Progenitor cell of endocrine pancreas (in vitro differentiated cells): ENCODE data around the gene RPH3AL. TPM values are rescaled to one million over a fixed set of nuclear protein-coding genes. Genes with fewer than 3 reads are reported as not detected.
"Not testable (repeated sequence)": the region's sequence is repeated elsewhere in the genome, so short reads cannot be mapped to it uniquely, and the experiment has no call there.

Source experiments
- DNase-seq: peaks from one replicate; pipeline ENCODE4 v3.0.0; 2021; ENCODE audit warnings: low spot score; ENCODE audit not compliant: unreplicated experiment
- H3K27ac Mint-ChIP-seq: 2 replicates; pipeline ENCODE4 v1.8.0; 2021; ENCODE audit warnings: mild to moderate bottlenecking, moderate library complexity, mixed read lengths
- H3K27me3 Mint-ChIP-seq: 2 replicates; pipeline ENCODE4 v1.8.0; 2021; ENCODE audit warnings: mixed read lengths
- H3K36me3 Mint-ChIP-seq: 2 replicates; pipeline ENCODE4 v1.8.0; 2022; ENCODE audit warnings: mixed read lengths; ENCODE audit not compliant: insufficient read depth
- H3K4me1 Mint-ChIP-seq: 2 replicates; pipeline ENCODE4 v1.8.0; 2021; ENCODE audit warnings: low read depth, mixed read lengths
- H3K4me3 Mint-ChIP-seq: 2 replicates; pipeline ENCODE4 v1.8.0; 2021; ENCODE audit warnings: low read depth, mild to moderate bottlenecking, moderate library complexity, mixed read lengths
- H3K9me3 Mint-ChIP-seq: 2 replicates; pipeline ENCODE4 v1.8.0; 2021; ENCODE audit warnings: low read depth, mixed read lengths
- CTCF ChIP-seq: fragments of 200-600 bp; sonication (generic); IDR thresholded peaks from one replicate; pipeline ENCODE4 v1.5.0; 2021; ENCODE audit warnings: antibody characterized with exemption, mild to moderate bottlenecking; ENCODE audit not compliant: unreplicated experiment
- total RNA-seq: library from RNA; stranded (reverse); gene quantifications from 2 replicates; pipeline ENCODE4 v1.2.1, GENCODE V29; 2021

RPH3AL gene
- total RNA-seq, 1 donor from 2014 or later, result 47.6 TPM

- H3K4me3 Mint-ChIP-seq, result no peak overlapping the region
- peaks cover 18% of the 10 kb centered on the region for H3K36me3 Mint-ChIP-seq
- H3K27ac Mint-ChIP-seq, result no peak overlapping the region
- no peak for DNase-seq
- TF ChIP-seq CTCF, result no peak
- H3K4me1 Mint-ChIP-seq, result no peaks in the 10 kb centered on the region
- H3K9me3 Mint-ChIP-seq, result peaks cover 9% of the 10 kb centered on the region
- H3K27me3 Mint-ChIP-seq, result no peaks in the 10 kb centered on the region
Measured at GRCh38 chr17:208429-208828, 144.2 kb downstream of the RPH3AL start.

GRCh38 chr17:207775-208174 lies 144.8 kb downstream of the RPH3AL start:
- Mint-ChIP-seq H3K36me3 (peaks cover 18% of the 10 kb centered on the region), H3K9me3 (peaks cover 9% of the 10 kb centered on the region), H3K4me1 (no peaks in the 10 kb centered on the region), H3K4me3 (no peak overlapping the region), H3K27ac (no peak overlapping the region), H3K27me3 (no peaks in the 10 kb centered on the region)
- no peak for DNase-seq
- TF ChIP-seq CTCF, result no peak

GRCh38 chr17:206941-207560 lies 145.6 kb downstream of the RPH3AL start:
- H3K9me3 Mint-ChIP-seq, result peaks cover 9% of the 10 kb centered on the region
- peaks cover 3% of the 10 kb centered on the region for H3K27me3 Mint-ChIP-seq
- TF ChIP-seq CTCF, result no peak
- peaks cover 15% of the 10 kb centered on the region for H3K36me3 Mint-ChIP-seq
- no peak for DNase-seq
- H3K4me3 Mint-ChIP-seq, result no peak overlapping the region
- H3K27ac Mint-ChIP-seq, result peak overlapping the region; percentile 49
- no peaks in the 10 kb centered on the region for H3K4me1 Mint-ChIP-seq

GRCh38 chr17:206484-206883 lies 146.1 kb downstream of the RPH3AL start:
- H3K4me1 Mint-ChIP-seq, H3K9me3 Mint-ChIP-seq, DNase-seq, H3K27ac Mint-ChIP-seq, H3K27me3 Mint-ChIP-seq, H3K4me3 Mint-ChIP-seq: not testable (repeated sequence)
- peaks cover 12% of the 10 kb centered on the region for H3K36me3 Mint-ChIP-seq

- H3K27ac Mint-ChIP-seq, result no peak overlapping the region
- peaks cover 12% of the 10 kb centered on the region for H3K36me3 Mint-ChIP-seq
- H3K4me1 Mint-ChIP-seq, result no peaks in the 10 kb centered on the region
- H3K9me3 Mint-ChIP-seq, result peaks cover 9% of the 10 kb centered on the region
- DNase-seq, result no peak
- no peak for TF ChIP-seq CTCF
- peaks cover 5% of the 10 kb centered on the region for H3K27me3 Mint-ChIP-seq
- no peak overlapping the region for H3K4me3 Mint-ChIP-seq
Measured at GRCh38 chr17:205817-206216, 146.8 kb downstream of the RPH3AL start.

- Mint-ChIP-seq H3K27me3 (peaks cover 9% of the 10 kb centered on the region), H3K4me1 (no peaks in the 10 kb centered on the region), H3K4me3 (no peak overlapping the region), H3K27ac (no peak overlapping the region), H3K9me3 (peaks cover 9% of the 10 kb centered on the region), H3K36me3 (peaks cover 12% of the 10 kb centered on the region)
- DNase-seq, result no peak
- TF ChIP-seq CTCF, result no peak
Measured at GRCh38 chr17:205148-205669, 147.4 kb downstream of the RPH3AL start.
